ENCODE measurements around the gene ASPSCR1.

The ASPSCR1 gene

DNA sequence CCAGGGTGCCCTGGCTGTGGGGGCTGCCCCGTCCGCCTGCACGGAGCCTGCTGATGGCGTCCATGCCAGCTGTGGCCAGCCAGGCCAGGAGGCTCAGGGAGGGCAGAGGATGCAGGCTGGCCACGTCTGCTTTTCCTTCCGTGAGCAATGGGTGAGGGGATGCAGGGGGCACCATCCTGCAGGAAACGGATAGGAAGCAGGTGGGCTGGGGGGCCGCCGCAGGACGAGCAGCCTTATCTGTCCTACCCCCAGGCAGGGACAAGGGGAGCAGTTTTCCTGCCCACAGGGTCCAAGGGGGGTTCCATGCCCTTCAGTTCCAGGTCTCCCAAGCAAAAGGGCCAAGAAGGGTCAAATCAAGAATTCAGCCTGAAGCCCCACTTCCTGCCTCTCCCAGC, 81.4 kb downstream of the ASPSCR1 start:
- Histone ChIP-seq H3K9me3 (ENCODE audit: control insufficient read depth in 1 of 2, low read length in 2 of 2) (no peaks in the 10 kb centered on the region), H3K4me3 (ENCODE audit: low read depth in 1 of 2, low read length in 2 of 2) (no peak overlapping the region), H3K27ac (ENCODE audit: low read depth, low read length) (no peak overlapping the region), H3K4me1 (ENCODE audit: control insufficient read depth in 1 of 2, insufficient read depth in 2 of 2, low read length in 2 of 2) (peaks cover 0 to 2% of the 10 kb centered on the region in 2 donors), H3K36me3 (ENCODE audit: control insufficient read depth in 1 of 2, insufficient read depth in 2 of 2, low read length in 2 of 2) (peaks cover 21 to 87% of the 10 kb centered on the region in 2 donors), H3K9ac (ENCODE audit: low read depth in 1 of 2, low read length in 2 of 2) (no peak overlapping the region), H3K27me3 (ENCODE audit: control insufficient read depth in 1 of 2, insufficient read depth in 2 of 2, low read length in 2 of 2) (no peaks in the 10 kb centered on the region)

DNA sequence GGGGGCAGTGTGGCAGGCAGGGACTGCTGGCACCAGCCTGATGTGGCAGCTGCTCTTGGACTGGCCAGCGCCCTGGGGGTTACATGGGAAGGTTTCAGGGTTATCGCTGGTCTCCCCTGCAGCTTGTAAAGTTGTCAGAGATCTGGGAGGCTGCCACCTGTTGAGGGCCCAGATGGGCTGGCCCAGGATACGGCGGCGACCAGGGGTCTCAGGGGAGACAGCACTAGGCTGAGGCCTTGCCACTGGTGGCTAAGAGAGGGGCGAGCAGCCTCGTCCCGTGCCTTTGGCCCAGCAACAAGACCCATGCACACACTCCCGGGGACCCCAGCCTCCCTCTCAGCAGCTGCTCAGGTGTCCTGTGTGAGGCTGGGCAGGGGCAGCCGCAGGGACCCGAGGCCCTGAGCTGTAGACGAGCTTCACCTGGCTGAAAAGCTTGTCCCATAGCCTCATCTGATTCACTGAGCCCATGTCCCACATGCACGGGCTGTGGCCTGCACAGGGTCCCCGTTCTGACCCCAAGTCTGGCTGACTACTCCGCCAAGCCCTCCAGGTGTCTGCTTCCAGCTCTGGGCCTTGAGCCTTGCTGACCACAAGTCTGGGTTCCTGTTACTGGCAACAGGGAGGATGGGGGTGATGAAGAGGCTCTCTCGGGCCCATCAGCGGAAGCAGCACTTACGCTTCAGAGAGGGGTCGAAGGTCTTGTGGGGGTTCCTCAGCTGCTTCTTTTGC, 82.0 kb downstream of the ASPSCR1 start:
- Histone ChIP-seq H3K27me3 (ENCODE audit: control insufficient read depth in 1 of 2, insufficient read depth in 2 of 2, low read length in 2 of 2) (no peaks in the 10 kb centered on the region), H3K9ac (ENCODE audit: low read depth in 1 of 2, low read length in 2 of 2) (no peak overlapping the region), H3K27ac (ENCODE audit: low read depth, low read length) (no peak overlapping the region), H3K9me3 (ENCODE audit: control insufficient read depth in 1 of 2, low read length in 2 of 2) (no peaks in the 10 kb centered on the region), H3K36me3 (ENCODE audit: control insufficient read depth in 1 of 2, insufficient read depth in 2 of 2, low read length in 2 of 2) (peaks cover 21 to 82% of the 10 kb centered on the region in 2 donors), H3K4me3 (ENCODE audit: low read depth in 1 of 2, low read length in 2 of 2) (no peak overlapping the region), H3K4me1 (ENCODE audit: control insufficient read depth in 1 of 2, insufficient read depth in 2 of 2, low read length in 2 of 2) (peaks cover 2 to 8% of the 10 kb centered on the region in 2 donors)

DNA sequence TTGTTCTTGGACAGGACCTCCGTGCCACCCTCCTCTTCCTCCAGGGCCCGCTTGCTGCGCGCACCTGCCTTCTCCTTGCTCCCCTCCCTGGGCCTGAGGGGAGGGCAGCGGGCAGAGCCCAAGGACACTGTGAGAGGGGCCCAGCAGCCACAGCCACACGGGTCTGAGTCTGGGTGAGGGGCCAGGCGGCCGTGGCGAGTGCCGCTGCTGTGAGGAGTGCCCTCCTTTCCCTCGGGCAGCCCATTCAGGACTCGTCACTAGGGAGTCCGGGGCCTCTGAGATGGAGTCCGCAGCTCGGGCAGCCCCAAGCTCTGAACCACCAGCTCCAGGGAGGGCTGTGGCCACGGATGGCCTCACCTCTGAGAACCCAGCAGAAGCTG, 82.6 kb downstream of the ASPSCR1 start:
- Histone ChIP-seq H3K27ac (ENCODE audit: low read depth, low read length) (no peak overlapping the region), H3K9ac (ENCODE audit: low read depth in 1 of 2, low read length in 2 of 2) (no peak overlapping the region), H3K4me1 (ENCODE audit: control insufficient read depth in 1 of 2, insufficient read depth in 2 of 2, low read length in 2 of 2) (peaks cover 8 to 13% of the 10 kb centered on the region in 2 donors), H3K36me3 (ENCODE audit: control insufficient read depth in 1 of 2, insufficient read depth in 2 of 2, low read length in 2 of 2) (peaks cover 19 to 77% of the 10 kb centered on the region in 2 donors), H3K27me3 (ENCODE audit: control insufficient read depth in 1 of 2, insufficient read depth in 2 of 2, low read length in 2 of 2) (no peaks in the 10 kb centered on the region), H3K4me3 (ENCODE audit: low read depth in 1 of 2, low read length in 2 of 2) (no peak overlapping the region), H3K9me3 (ENCODE audit: control insufficient read depth in 1 of 2, low read length in 2 of 2) (no peaks in the 10 kb centered on the region)

DNA sequence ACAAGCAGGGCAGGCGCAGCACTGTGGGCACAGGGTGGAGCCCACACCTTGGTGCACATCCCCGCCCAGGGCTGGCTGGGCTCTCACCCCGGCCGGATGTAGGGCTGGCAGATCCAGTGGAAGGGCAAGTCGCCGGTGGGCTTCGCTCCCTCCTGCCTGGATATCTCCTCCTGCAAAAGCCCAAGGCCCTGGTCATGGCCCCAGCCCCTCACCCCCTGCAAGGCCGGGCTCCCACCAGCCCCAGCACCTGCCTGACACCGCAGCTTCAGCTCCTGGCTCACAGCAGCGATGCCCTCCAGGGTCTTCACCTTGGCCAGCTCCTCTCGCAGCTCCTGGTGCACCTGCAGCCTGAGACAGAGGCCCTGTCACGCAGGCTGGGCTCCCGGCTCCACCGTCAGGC, 83.2 kb downstream of the ASPSCR1 start:
- H3K27ac ChIP-seq (ENCODE audit: low read depth, low read length): no peak overlapping the region
- peaks cover 9 to 16% of the 10 kb centered on the region in 2 donors for H3K4me1 ChIP-seq (ENCODE audit: control insufficient read depth in 1 of 2, insufficient read depth in 2 of 2, low read length in 2 of 2)
- no peaks in the 10 kb centered on the region for H3K27me3 ChIP-seq (ENCODE audit: control insufficient read depth in 1 of 2, insufficient read depth in 2 of 2, low read length in 2 of 2)
- no peak overlapping the region for H3K9ac ChIP-seq (ENCODE audit: low read depth in 1 of 2, low read length in 2 of 2)
- H3K36me3 ChIP-seq (ENCODE audit: control insufficient read depth in 1 of 2, insufficient read depth in 2 of 2, low read length in 2 of 2): peaks cover 15 to 73% of the 10 kb centered on the region in 2 donors
- no peaks in the 10 kb centered on the region for H3K9me3 ChIP-seq (ENCODE audit: control insufficient read depth in 1 of 2, low read length in 2 of 2)
- H3K4me3 ChIP-seq (ENCODE audit: low read depth in 1 of 2, low read length in 2 of 2): no peak overlapping the region

DNA sequence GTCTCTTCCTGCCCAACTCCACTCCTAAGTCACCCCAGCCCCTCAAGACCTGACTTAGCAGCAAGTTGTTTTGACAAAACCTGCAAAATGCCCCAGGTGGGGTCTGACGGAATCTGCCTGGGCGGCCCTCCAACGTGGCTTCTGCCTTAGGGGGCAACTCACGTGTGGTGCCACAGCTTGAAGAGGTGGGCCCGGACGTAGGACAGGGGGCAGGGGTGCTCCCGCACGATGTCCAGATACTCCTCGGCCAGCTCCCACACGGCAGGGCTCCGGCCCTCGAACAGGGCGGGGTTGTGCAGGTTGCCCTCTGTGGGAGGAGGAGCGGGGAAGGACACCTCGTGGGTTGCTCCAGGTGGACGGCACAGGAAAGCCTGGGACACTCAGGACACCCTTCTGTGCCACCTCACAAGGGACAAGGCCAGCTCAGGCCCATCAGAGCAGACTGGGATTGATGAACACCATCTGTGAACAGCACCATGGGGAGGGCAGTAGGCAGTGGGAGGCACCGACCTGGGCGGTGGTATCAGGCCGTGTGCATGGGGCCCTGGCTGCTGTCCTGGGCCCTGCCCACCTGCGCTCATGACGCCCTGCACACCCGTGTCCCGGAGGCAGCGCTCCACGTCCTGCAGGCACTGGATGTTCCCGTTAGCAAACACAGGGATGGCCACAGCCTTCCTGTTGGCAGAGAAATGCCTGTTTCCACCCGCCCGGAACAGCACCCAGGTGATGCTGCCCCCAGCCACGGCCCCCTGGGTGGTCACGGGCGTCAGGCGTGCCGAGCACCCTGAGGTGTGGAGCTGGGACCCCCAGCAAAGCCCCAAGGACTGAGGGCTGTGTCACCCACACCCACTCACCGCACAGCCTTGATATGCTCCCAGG, 83.9 kb downstream of the ASPSCR1 start:
- Histone ChIP-seq H3K9ac (ENCODE audit: low read depth in 1 of 2, low read length in 2 of 2) (no peak overlapping the region), H3K36me3 (ENCODE audit: control insufficient read depth in 1 of 2, insufficient read depth in 2 of 2, low read length in 2 of 2) (peaks cover 15 to 66% of the 10 kb centered on the region in 2 donors), H3K4me1 (ENCODE audit: control insufficient read depth in 1 of 2, insufficient read depth in 2 of 2, low read length in 2 of 2) (peaks cover 13 to 16% of the 10 kb centered on the region in 2 donors), H3K27me3 (ENCODE audit: control insufficient read depth in 1 of 2, insufficient read depth in 2 of 2, low read length in 2 of 2) (no peaks in the 10 kb centered on the region), H3K4me3 (ENCODE audit: low read depth in 1 of 2, low read length in 2 of 2) (no peak overlapping the region), H3K9me3 (ENCODE audit: control insufficient read depth in 1 of 2, low read length in 2 of 2) (no peaks in the 10 kb centered on the region), H3K27ac (ENCODE audit: low read depth, low read length) (no peak overlapping the region)

DNA sequence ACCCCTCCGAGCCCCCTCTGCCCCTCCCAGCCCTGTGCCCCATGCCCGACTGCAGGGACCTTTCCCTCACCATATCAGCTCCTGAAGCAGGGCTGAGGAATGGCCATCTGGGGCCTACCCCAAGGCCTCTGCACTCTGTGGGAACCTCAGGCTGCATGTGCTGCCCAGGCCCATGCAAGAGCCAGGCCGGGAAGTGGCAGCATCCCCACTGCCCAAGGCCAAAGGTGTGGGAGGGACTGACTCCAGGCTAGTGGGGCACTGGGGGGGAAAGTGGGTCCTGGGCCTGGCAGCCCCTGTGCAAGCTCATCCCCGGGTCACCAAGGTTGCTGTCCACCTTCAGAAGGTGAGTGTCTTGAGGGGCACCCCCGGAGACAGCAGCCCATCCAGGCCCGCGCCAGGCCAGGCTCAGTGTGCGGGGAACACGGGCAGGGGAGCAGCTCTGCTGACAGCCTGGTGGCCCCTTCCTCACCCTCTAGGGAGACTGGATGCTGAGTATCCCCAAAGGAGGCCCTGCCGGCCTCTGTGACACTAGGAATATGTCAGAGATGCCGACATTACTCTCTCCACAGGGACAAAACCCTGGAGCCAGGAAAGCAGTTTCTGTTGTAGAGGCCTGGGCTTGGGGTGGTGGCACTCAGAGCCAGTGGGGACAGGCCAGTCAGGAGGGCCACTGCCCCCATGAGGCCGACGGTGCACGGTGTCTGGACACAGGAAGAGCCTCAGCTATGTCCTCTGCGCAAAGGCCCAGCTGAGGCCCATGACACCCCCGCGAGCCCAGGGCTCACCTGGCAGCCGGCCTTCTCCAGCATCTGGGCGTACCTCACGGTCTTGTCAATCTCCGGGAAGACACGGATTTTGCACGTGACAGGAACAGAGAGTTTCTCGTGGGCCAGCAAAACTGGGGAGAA, 84.9 kb downstream of the ASPSCR1 start:
- H3K36me3 ChIP-seq (ENCODE audit: control insufficient read depth in 1 of 2, insufficient read depth in 2 of 2, low read length in 2 of 2): peaks cover 15 to 56% of the 10 kb centered on the region in 2 donors
- no peak overlapping the region for H3K27ac ChIP-seq (ENCODE audit: low read depth, low read length)
- no peak overlapping the region for H3K9ac ChIP-seq (ENCODE audit: low read depth in 1 of 2, low read length in 2 of 2)
- no peaks in the 10 kb centered on the region for H3K27me3 ChIP-seq (ENCODE audit: control insufficient read depth in 1 of 2, insufficient read depth in 2 of 2, low read length in 2 of 2)
- H3K4me1 ChIP-seq (ENCODE audit: control insufficient read depth in 1 of 2, insufficient read depth in 2 of 2, low read length in 2 of 2): peaks cover 15 to 16% of the 10 kb centered on the region in 2 donors
- no peaks in the 10 kb centered on the region for H3K9me3 ChIP-seq (ENCODE audit: control insufficient read depth in 1 of 2, low read length in 2 of 2)
- H3K4me3 ChIP-seq (ENCODE audit: low read depth in 1 of 2, low read length in 2 of 2): no peak overlapping the region

DNA sequence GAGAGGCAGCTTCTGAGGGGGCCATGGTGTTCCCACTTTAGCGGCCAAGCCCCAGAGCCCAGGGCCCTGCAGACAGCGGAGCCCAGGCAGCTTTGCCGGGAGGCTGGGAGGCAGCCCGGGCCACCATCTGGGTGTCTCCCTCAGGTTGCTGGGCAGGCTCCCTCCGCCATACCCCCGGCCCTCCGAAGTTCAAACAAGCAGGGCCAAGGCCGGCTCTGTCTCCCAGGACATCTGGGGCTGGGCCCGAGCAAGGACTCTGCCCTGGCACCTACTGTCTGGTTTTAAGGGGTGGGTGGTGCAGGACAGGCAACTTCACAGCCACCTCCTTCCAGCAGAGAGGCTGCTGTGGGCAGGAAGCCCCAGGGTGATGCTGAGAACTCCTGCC, 85.5 kb downstream of the ASPSCR1 start:
- Histone ChIP-seq H3K4me1 (ENCODE audit: control insufficient read depth in 1 of 2, insufficient read depth in 2 of 2, low read length in 2 of 2) (peaks cover 15 to 16% of the 10 kb centered on the region in 2 donors), H3K36me3 (ENCODE audit: control insufficient read depth in 1 of 2, insufficient read depth in 2 of 2, low read length in 2 of 2) (peaks cover 15 to 49% of the 10 kb centered on the region in 2 donors), H3K9ac (ENCODE audit: low read depth in 1 of 2, low read length in 2 of 2) (no peak overlapping the region)

DNA sequence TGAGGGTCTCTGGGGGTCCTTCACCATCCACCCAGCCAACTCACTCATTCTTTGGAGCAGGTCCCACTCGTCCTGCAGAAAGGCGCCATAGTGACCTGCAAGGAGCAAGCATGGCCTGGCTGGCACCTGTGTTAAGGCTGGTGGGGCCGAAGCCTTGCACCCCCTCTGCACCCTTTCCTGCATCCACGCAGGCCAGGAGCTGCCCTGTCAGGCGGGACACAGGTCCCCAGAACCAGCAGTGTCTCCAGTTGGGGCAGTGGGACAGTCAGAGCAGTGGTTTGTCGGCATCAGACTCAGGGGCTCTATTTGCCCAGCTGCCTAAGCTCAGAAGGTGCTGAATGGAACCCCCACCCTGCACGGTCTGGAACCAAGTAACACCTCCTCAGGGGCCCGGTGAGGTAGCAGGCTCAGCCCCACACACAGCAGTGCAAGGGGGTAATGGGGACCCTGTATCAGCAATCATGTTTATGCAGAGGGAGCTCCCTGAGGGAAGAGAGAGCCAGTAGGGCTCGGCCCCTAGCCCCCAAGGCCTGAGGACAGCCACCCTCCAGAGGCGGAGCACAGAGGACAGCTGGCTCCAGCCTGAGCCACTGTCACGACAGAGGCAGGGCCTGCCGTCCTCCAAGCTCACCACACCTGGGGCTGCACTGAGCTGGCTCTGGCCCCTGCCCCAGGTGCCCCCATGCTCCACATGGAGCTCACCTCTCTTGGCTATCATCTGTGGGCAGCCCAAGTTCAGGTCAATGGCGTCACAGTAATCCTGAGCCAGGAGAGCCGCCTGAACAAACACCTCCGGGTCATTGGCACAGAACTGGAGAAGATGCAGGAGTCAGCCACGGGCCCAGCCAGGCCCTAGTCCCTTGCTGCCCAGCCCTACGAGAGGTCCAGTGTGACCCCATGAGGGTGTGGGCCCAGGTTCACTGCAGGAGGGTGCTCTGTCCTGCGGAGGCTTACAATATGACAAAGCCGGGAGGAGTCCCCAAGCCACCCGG, 86.3 kb downstream of the ASPSCR1 start:
- Histone ChIP-seq H3K27me3 (ENCODE audit: control insufficient read depth in 1 of 2, insufficient read depth in 2 of 2, low read length in 2 of 2) (no peaks in the 10 kb centered on the region), H3K4me3 (ENCODE audit: low read depth in 1 of 2, low read length in 2 of 2) (peak overlapping the region in 1 of 2 donors; percentile 85), H3K36me3 (ENCODE audit: control insufficient read depth in 1 of 2, insufficient read depth in 2 of 2, low read length in 2 of 2) (peaks cover 12 to 42% of the 10 kb centered on the region in 2 donors), H3K27ac (ENCODE audit: low read depth, low read length) (no peak overlapping the region), H3K9me3 (ENCODE audit: control insufficient read depth in 1 of 2, low read length in 2 of 2) (no peaks in the 10 kb centered on the region), H3K4me1 (ENCODE audit: control insufficient read depth in 1 of 2, insufficient read depth in 2 of 2, low read length in 2 of 2) (peaks cover 15 to 16% of the 10 kb centered on the region in 2 donors), H3K9ac (ENCODE audit: low read depth in 1 of 2, low read length in 2 of 2) (peak overlapping the region in 1 of 2 donors; percentile 69)

More for the DNA sequence above, 85.5 kb downstream of the ASPSCR1 start:
- Histone ChIP-seq H3K27ac (ENCODE audit: low read depth, low read length) (no peak overlapping the region), H3K9me3 (ENCODE audit: control insufficient read depth in 1 of 2, low read length in 2 of 2) (no peaks in the 10 kb centered on the region), H3K27me3 (ENCODE audit: control insufficient read depth in 1 of 2, insufficient read depth in 2 of 2, low read length in 2 of 2) (no peaks in the 10 kb centered on the region), H3K4me3 (ENCODE audit: low read depth in 1 of 2, low read length in 2 of 2) (no peak overlapping the region)
